ENCODE measurements around the gene EHD4. TPM values are rescaled to one million over a fixed set of nuclear protein-coding genes. Genes with fewer than 3 reads are reported as not detected.

EHD4 gene
- total RNA-seq, 2 experiments from 2014 or later = 23.5 to 23.6 TPM

- Mint-ChIP-seq H3K9me3 (no peaks in the 10 kb centered on the region), H3K27me3 (no peaks in the 10 kb centered on the region), H3K36me3 (peaks cover 5% of the 10 kb centered on the region), H3K4me3 (no peak overlapping the region), H3K27ac (no peak overlapping the region), H3K4me1 (peaks cover 10% of the 10 kb centered on the region)
- no peak for DNase-seq
Observed at GRCh38 chr15:41945221-41945620, 27.1 kb downstream of the EHD4 start.

GRCh38 chr15:41944313-41944940, 27.9 kb downstream of the EHD4 start:
- no peak overlapping the region for H3K27ac Mint-ChIP-seq
- DNase-seq = no peak

GRCh38 chr15:41943543-41944312, 28.6 kb downstream of the EHD4 start:
- H3K27me3 Mint-ChIP-seq = no peaks in the 10 kb centered on the region
- H3K9me3 Mint-ChIP-seq = no peaks in the 10 kb centered on the region
- H3K4me1 Mint-ChIP-seq = peaks cover 14% of the 10 kb centered on the region
- no peak overlapping the region for H3K27ac Mint-ChIP-seq
- H3K4me3 Mint-ChIP-seq = no peak overlapping the region
- DNase-seq = no peak
- H3K36me3 Mint-ChIP-seq = peaks cover 6% of the 10 kb centered on the region

More at GRCh38 chr15:41944313-41944940, 27.9 kb downstream of the EHD4 start:
- Mint-ChIP-seq H3K4me3 (no peak overlapping the region), H3K9me3 (no peaks in the 10 kb centered on the region), H3K36me3 (peaks cover 6% of the 10 kb centered on the region), H3K27me3 (no peaks in the 10 kb centered on the region), H3K4me1 (peaks cover 12% of the 10 kb centered on the region)

GRCh38 chr15:41942886-41943285, 29.5 kb downstream of the EHD4 start:
- no peaks in the 10 kb centered on the region for H3K27me3 Mint-ChIP-seq
- H3K36me3 Mint-ChIP-seq = peaks cover 10% of the 10 kb centered on the region
- no peak overlapping the region for H3K4me3 Mint-ChIP-seq
- H3K9me3 Mint-ChIP-seq = no peaks in the 10 kb centered on the region
- peaks cover 19% of the 10 kb centered on the region for H3K4me1 Mint-ChIP-seq
- no peak overlapping the region for H3K27ac Mint-ChIP-seq
- DNase-seq = no peak

GRCh38 chr15:41941644-41942415, 30.5 kb downstream of the EHD4 start:
- H3K4me3 Mint-ChIP-seq = no peak overlapping the region
- H3K27me3 Mint-ChIP-seq = no peaks in the 10 kb centered on the region
- H3K9me3 Mint-ChIP-seq = peaks cover 2% of the 10 kb centered on the region
- H3K36me3 Mint-ChIP-seq = peaks cover 19% of the 10 kb centered on the region
- peaks cover 29% of the 10 kb centered on the region for H3K4me1 Mint-ChIP-seq
- DNase-seq = no peak
- H3K27ac Mint-ChIP-seq = no peak overlapping the region

- H3K4me3 Mint-ChIP-seq = no peak overlapping the region
- H3K4me1 Mint-ChIP-seq = peaks cover 43% of the 10 kb centered on the region
- DNase-seq = peak; percentile 43
- no peaks in the 10 kb centered on the region for H3K27me3 Mint-ChIP-seq
- peaks cover 2% of the 10 kb centered on the region for H3K9me3 Mint-ChIP-seq
- H3K36me3 Mint-ChIP-seq = peaks cover 31% of the 10 kb centered on the region
- H3K27ac Mint-ChIP-seq = peak overlapping the region; percentile 73
Observed at GRCh38 chr15:41940441-41940857, 31.9 kb downstream of the EHD4 start.

- no peak overlapping the region for H3K4me3 Mint-ChIP-seq
- peaks cover 2% of the 10 kb centered on the region for H3K9me3 Mint-ChIP-seq
- no peaks in the 10 kb centered on the region for H3K27me3 Mint-ChIP-seq
- peak overlapping the region; percentile 73 for H3K27ac Mint-ChIP-seq
- H3K4me1 Mint-ChIP-seq = peaks cover 48% of the 10 kb centered on the region
- peaks cover 32% of the 10 kb centered on the region for H3K36me3 Mint-ChIP-seq
- no peak for DNase-seq
Observed at GRCh38 chr15:41939986-41940385, 32.4 kb downstream of the EHD4 start.

GRCh38 chr15:41937568-41937923, 34.8 kb downstream of the EHD4 start:
- H3K9me3 Mint-ChIP-seq = peaks cover 2% of the 10 kb centered on the region
- H3K4me1 Mint-ChIP-seq = peaks cover 64% of the 10 kb centered on the region
- H3K27me3 Mint-ChIP-seq = no peaks in the 10 kb centered on the region
- peak overlapping the region; percentile 58 for H3K4me3 Mint-ChIP-seq
- no peak for DNase-seq
- peaks cover 32% of the 10 kb centered on the region for H3K36me3 Mint-ChIP-seq
- H3K27ac Mint-ChIP-seq = peak overlapping the region; percentile 98

GRCh38 chr15:41936649-41937567, 35.4 kb downstream of the EHD4 start:
- H3K4me3 Mint-ChIP-seq = peak overlapping the region; percentile 58
- H3K27ac Mint-ChIP-seq = peak overlapping the region; percentile 98
- peaks cover 2% of the 10 kb centered on the region for H3K9me3 Mint-ChIP-seq
- DNase-seq = peak; percentile 70
- H3K27me3 Mint-ChIP-seq = no peaks in the 10 kb centered on the region
- peaks cover 32% of the 10 kb centered on the region for H3K36me3 Mint-ChIP-seq
- peaks cover 64% of the 10 kb centered on the region for H3K4me1 Mint-ChIP-seq

- Mint-ChIP-seq H3K27me3 (no peaks in the 10 kb centered on the region), H3K4me1 (peaks cover 63% of the 10 kb centered on the region), H3K4me3 (peak overlapping the region; percentile 58), H3K9me3 (peaks cover 2% of the 10 kb centered on the region), H3K36me3 (peaks cover 32% of the 10 kb centered on the region), H3K27ac (peak overlapping the region; percentile 98)
- no peak for DNase-seq
Observed at GRCh38 chr15:41936155-41936554, 36.2 kb downstream of the EHD4 start.

GRCh38 chr15:41935566-41936020, 36.8 kb downstream of the EHD4 start:
- peaks cover 57% of the 10 kb centered on the region for H3K4me1 Mint-ChIP-seq
- peaks cover 2% of the 10 kb centered on the region for H3K9me3 Mint-ChIP-seq
- no peaks in the 10 kb centered on the region for H3K27me3 Mint-ChIP-seq
- H3K36me3 Mint-ChIP-seq = peaks cover 30% of the 10 kb centered on the region
- peak overlapping the region; percentile 38 for H3K4me3 Mint-ChIP-seq
- DNase-seq = peak; percentile 21
- peak overlapping the region; percentile 98 for H3K27ac Mint-ChIP-seq

- Mint-ChIP-seq H3K36me3 (peaks cover 26% of the 10 kb centered on the region), H3K9me3 (peaks cover 2% of the 10 kb centered on the region), H3K27ac (peak overlapping the region; percentile 98), H3K4me1 (peaks cover 58% of the 10 kb centered on the region), H3K4me3 (peak overlapping the region; percentile 62), H3K27me3 (no peaks in the 10 kb centered on the region)
- DNase-seq = peak; percentile 64
Observed at GRCh38 chr15:41934843-41935242, 37.5 kb downstream of the EHD4 start.

GRCh38 chr15:41933771-41934170, 38.6 kb downstream of the EHD4 start:
- peaks cover 66% of the 10 kb centered on the region for H3K4me1 Mint-ChIP-seq
- H3K4me3 Mint-ChIP-seq = no peak overlapping the region
- H3K27ac Mint-ChIP-seq = peak overlapping the region; percentile 98
- no peak for DNase-seq
- H3K27me3 Mint-ChIP-seq = no peaks in the 10 kb centered on the region
- peaks cover 26% of the 10 kb centered on the region for H3K36me3 Mint-ChIP-seq
- H3K9me3 Mint-ChIP-seq = peaks cover 2% of the 10 kb centered on the region

GRCh38 chr15:41933326-41933725, 39.0 kb downstream of the EHD4 start:
- Mint-ChIP-seq H3K36me3 (peaks cover 26% of the 10 kb centered on the region), H3K27me3 (no peaks in the 10 kb centered on the region), H3K4me1 (peaks cover 65% of the 10 kb centered on the region), H3K27ac (no peak overlapping the region), H3K4me3 (no peak overlapping the region), H3K9me3 (peaks cover 2% of the 10 kb centered on the region)
- no peak for DNase-seq

Measured in activated naive CD8-positive, alpha-beta T cell treated with anti-CD3 and anti-CD28 coated beads for 36 hours (primary cell).